Sigmoid colon (tissue), 7 donors: ENCODE data around the gene GLI3. TPM values are rescaled to one million over a fixed set of nuclear protein-coding genes. Genes with fewer than 3 reads are reported as not detected.

Experiments used
- DNase-seq: peaks from one replicate; pipeline ENCODE4 v3.0.0-alpha.2; 2019
- H3K27ac ChIP-seq, 4 donors: fragments of 200-600 bp; sonication (generic); one replicate each; pipeline ENCODE4 v1.5.1; 2016 to 2019; ENCODE audit warnings: mild to moderate bottlenecking in 1 of 4
- H3K27me3 ChIP-seq, 3 donors: fragments of 200-600 bp; sonication (generic); one replicate each; pipeline ENCODE4 v1.5.1; 2019; ENCODE audit warnings: mild to moderate bottlenecking in 1 of 3
- H3K36me3 ChIP-seq, 4 donors: fragments of 200-600 bp; sonication (generic); one replicate each; pipeline ENCODE4 v1.5.1; 2016 to 2019
- H3K4me1 ChIP-seq, 4 donors: fragments of 200-600 bp; sonication (generic); one replicate each; pipeline ENCODE4 v1.5.1; 2017 to 2019
- H3K4me3 ChIP-seq, 4 donors: fragments of 200-600 bp; sonication (generic); one replicate each; pipeline ENCODE4 v1.5.1; 2017 to 2019; ENCODE audit warnings: mild to moderate bottlenecking in 2 of 4, moderate library complexity in 1 of 4
- H3K9me3 ChIP-seq, 4 donors: fragments of 200-600 bp in 3 of 4; sonication (generic) in 3 of 4; one replicate each; pipeline versions ENCODE4 v1.5.1 to v1.6.1; 2013 to 2019
- CTCF ChIP-seq, 4 experiments: fragments of 450-650 bp in 3 of 4; fragments of 200-600 bp in 1 of 4; IDR thresholded peaks; one replicate each; pipeline ENCODE4 v1.5.1; 2016 to 2019; ENCODE audit warnings: antibody characterized with exemption in 4 of 4, mild to moderate bottlenecking in 3 of 4, moderate library complexity in 2 of 4
- EP300 ChIP-seq, 4 donors: sonication (generic); formaldehyde crosslinking; IDR thresholded peaks; one replicate each; pipeline ENCODE4 v1.6.1; 2017; ENCODE audit warnings: antibody characterized with exemption in 4 of 4
- POLR2A ChIP-seq, 2 donors: fragments of 450-650 bp; IDR thresholded peaks; one replicate each; pipeline ENCODE4 v1.6.1; 2016; ENCODE audit warnings: antibody characterized with exemption in 2 of 2, mild to moderate bottlenecking in 2 of 2, moderate library complexity in 2 of 2
- POLR2AphosphoS5 ChIP-seq, 4 donors: sonication (generic); formaldehyde crosslinking; IDR thresholded peaks; one replicate each; pipeline ENCODE4 v1.6.1; 2017; ENCODE audit warnings: antibody characterized with exemption in 4 of 4
- WGBS, 2 donors: extraction: QIAGEN DNeasy Blood & Tissue Kit; methylation state at CpG; one replicate each; pipeline ENCODE4 v1.1.7; 2013; 5-methylcytosine and 5-hydroxymethylcytosine counted together
- intact Hi-C: fragments of 100-400 bp; cut with DNase I; formaldehyde crosslinking; loops from one replicate; pipeline ENCODE4 v1.15.1; 2023
- polyA plus RNA-seq, 3 donors: library from polyadenylated mRNA; stranded (reverse); fragments of 200-250 nt; gene quantifications; one replicate each; pipeline ENCODE4 v1.2.3, GENCODE V29; 2013
- total RNA-seq, 4 donors: library from RNA; depleted of rRNA; stranded (reverse); fragments of >200 nt; gene quantifications; one replicate each; pipeline ENCODE4 v1.1.0, GENCODE V29; 2016
- donor health status: healthy with polysubstance abuse.
- donor health status: Bipolar disorder and iron deficiency.
- donor health status: healthy.

GLI3 gene
- total and polyA plus RNA-seq, 7 donors = 0.23 to 31.6 (median 17.2) TPM

- intact Hi-C loops = loop anchor here (5.0 kb wide), 1 partner anchor 742 kb away; no protein-coding TSS in a partner anchor
- H3K27ac ChIP-seq = peak overlapping the region in 3 of 4 donors; percentile 61 to 80 (median 77)
- H3K9me3 ChIP-seq = no peaks in the 10 kb centered on the region
- TF ChIP-seq POLR2AphosphoS5 (IDR thresholded peaks at IDR 0.05) (peak in 1 of 4 donors; percentile 23), EP300 (IDR thresholded peaks at IDR 0.05) (no peak)
- DNase-seq = no peak
- no peaks in the 10 kb centered on the region for H3K27me3 ChIP-seq
- H3K36me3 ChIP-seq = no peaks in the 10 kb centered on the region
- no peak overlapping the region for H3K4me3 ChIP-seq
- 85 to 86% methylated on average over 2 of the region's 2 CpGs for WGBS, 2 donors
- H3K4me1 ChIP-seq = peaks cover 0 to 38% (median 32%) of the 10 kb centered on the region in 4 donors
These were observed 282.0 kb downstream of the GLI3 start for GRCh38 chr7:41954976-41955375.

- Histone ChIP-seq H3K9me3 (no peaks in the 10 kb centered on the region), H3K4me1 (peaks cover 0 to 6% (median 4%) of the 10 kb centered on the region in 4 donors), H3K27ac (no peak overlapping the region), H3K4me3 (no peak overlapping the region), H3K36me3 (no peaks in the 10 kb centered on the region), H3K27me3 (no peaks in the 10 kb centered on the region)
- TF ChIP-seq EP300 (IDR thresholded peaks at IDR 0.05) = no peak
- TF ChIP-seq POLR2AphosphoS5 (IDR thresholded peaks at IDR 0.05) = no peak
- TF ChIP-seq CTCF (IDR thresholded peaks at IDR 0.05) = no peak
- no peak for TF ChIP-seq POLR2A (IDR thresholded peaks at IDR 0.05)
- intact Hi-C loops = loop anchor here (10.0 kb wide), 1 partner anchor 1306 kb away; no protein-coding TSS in a partner anchor
- no peak for DNase-seq
These were observed 288.5 kb downstream of the GLI3 start for GRCh38 chr7:41948503-41948902.

- TF ChIP-seq POLR2AphosphoS5 (IDR thresholded peaks at IDR 0.05) (peak in 3 of 4 donors; percentile 14 to 51 (median 34)), EP300 (IDR thresholded peaks at IDR 0.05) (no peak), CTCF (IDR thresholded peaks at IDR 0.05) (peak; percentile 94 to 98 (median 96))
- peak; percentile 93 for DNase-seq
- H3K9me3 ChIP-seq = no peaks in the 10 kb centered on the region
- H3K4me3 ChIP-seq = peak overlapping the region in 3 of 4 donors; percentile 28 to 45 (median 42)
- intact Hi-C loops = loop anchor here (2.0 to 10.0 kb wide), 4 partner anchors 632 to 1312 kb away; no protein-coding TSS in a partner anchor
- no peaks in the 10 kb centered on the region for H3K27me3 ChIP-seq
- peaks cover 0 to 28% (median 20%) of the 10 kb centered on the region in 4 donors for H3K4me1 ChIP-seq
- WGBS, 2 donors = 1 to 2% methylated on average over 16 of the region's 16 CpGs
- no peaks in the 10 kb centered on the region for H3K36me3 ChIP-seq
- peak overlapping the region; percentile 53 to 67 (median 55) for H3K27ac ChIP-seq
These were observed 293.9 kb downstream of the GLI3 start for GRCh38 chr7:41943094-41943577.

GRCh38 chr7:41942468-41943093, 294.4 kb downstream of the GLI3 start:
- WGBS, 2 donors = 24 to 58% methylated on average over 23 of the region's 23 CpGs
- intact Hi-C loops = loop anchor here (2.0 to 10.0 kb wide), 4 partner anchors 632 to 1312 kb away; no protein-coding TSS in a partner anchor
- peak overlapping the region; percentile 53 to 67 (median 55) for H3K27ac ChIP-seq

More at GRCh38 chr7:41942468-41943093, 294.4 kb downstream of the GLI3 start:
- Histone ChIP-seq H3K27me3 (no peaks in the 10 kb centered on the region), H3K4me1 (peaks cover 0 to 28% (median 20%) of the 10 kb centered on the region in 4 donors), H3K4me3 (peak overlapping the region in 3 of 4 donors; percentile 28 to 45 (median 42)), H3K36me3 (no peaks in the 10 kb centered on the region), H3K9me3 (no peaks in the 10 kb centered on the region)
- TF ChIP-seq CTCF (IDR thresholded peaks at IDR 0.05) (no peak), POLR2A (IDR thresholded peaks at IDR 0.05) (no peak), EP300 (IDR thresholded peaks at IDR 0.05) (no peak), POLR2AphosphoS5 (IDR thresholded peaks at IDR 0.05) (no peak)
- DNase-seq = no peak
